ENCODE results near the gene FTSJ1.
A peak's percentile ranks its signal among the peaks of the same experiment; 100 is the strongest.
"Not testable (repeated sequence)": the region's sequence is repeated elsewhere in the genome, so short reads cannot be mapped to it uniquely, and the experiment has no call there.

Gene FTSJ1, protein sequence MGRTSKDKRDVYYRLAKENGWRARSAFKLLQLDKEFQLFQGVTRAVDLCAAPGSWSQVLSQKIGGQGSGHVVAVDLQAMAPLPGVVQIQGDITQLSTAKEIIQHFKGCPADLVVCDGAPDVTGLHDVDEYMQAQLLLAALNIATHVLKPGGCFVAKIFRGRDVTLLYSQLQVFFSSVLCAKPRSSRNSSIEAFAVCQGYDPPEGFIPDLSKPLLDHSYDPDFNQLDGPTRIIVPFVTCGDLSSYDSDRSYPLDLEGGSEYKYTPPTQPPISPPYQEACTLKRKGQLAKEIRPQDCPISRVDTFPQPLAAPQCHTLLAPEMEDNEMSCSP

DNA sequence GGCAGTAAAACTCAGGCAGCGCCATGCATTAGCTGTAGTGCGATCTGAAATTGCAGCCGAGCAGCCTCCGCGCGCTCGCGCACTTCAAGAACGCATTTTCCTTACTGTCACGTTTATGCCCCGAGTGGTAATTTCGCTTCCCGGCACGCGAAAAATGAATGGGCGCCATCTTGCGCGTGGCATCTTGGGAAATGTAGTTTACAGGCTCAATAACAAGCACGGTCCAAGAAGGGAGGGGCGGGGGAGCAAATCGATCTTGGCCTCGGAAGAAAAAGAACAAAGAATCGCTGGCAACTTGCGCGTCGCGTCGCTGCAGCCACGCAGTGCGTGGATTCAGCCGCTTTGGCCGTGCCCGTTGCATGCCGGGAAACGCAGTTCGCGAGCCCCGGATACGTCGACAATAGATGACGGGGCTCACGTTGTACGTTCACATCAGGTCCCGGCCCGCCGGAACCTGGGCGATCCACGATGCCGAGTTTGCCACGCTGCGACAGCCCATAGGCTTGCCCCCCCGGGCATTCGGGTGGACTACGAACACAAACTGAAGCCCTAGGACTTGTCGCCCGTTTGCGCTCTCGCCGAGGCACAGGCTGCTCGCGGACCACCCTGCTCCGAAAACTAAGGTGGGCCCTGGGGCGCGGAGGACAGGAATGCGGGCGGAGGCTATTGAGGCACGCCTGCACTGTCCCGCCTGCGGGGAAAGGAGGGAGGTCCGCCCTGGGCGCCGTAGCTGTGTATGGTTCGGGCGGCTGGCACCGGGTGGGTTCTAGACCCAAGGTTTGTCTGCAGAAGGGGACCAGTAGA lies at the start of gene FTSJ1:
Gene FTSJ1, plus strand, starts transcription at position 426 of the 804 bp plus-strand sequence. CDS start 1,849 bp downstream, outside the sequence.
- peak; percentile 88 for DNase-seq (ENCODE audit: low read depth)

DNA sequence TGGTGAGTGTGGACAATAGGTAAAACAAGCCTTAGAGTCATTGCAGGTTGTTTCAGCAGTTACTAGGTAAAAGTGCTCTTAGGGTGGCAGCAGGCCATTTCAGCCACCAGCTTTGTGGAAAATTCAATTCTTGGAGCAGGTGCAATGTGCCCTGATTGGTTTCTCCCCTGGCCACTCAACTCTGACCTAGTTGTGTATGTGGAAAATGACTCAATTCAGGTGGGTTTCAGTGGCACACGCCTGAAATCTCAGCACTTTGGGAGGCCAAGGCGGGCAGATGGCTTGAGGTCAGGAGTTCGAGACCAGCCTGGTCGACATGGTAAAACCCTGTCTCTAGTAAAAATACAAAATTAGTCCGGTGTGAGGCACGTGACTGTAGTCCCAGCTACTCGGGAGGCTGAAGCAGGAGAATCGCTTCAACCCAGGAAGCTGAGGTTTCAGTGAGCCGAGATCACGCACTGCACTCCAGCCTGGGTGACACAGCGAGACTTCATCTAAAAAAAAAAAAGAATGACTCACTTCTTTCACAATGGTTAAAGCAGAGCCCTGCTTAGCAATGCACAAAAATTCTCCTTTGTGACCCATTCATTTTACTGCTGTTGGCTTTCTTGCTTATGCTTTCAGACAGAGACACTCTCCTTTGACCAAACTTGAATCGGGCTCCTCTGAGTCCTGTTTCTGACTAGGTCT lies 48.8 kb upstream of the FTSJ1 start:
- not testable (repeated sequence) for DNase-seq (ENCODE audit: low read depth)

DNA sequence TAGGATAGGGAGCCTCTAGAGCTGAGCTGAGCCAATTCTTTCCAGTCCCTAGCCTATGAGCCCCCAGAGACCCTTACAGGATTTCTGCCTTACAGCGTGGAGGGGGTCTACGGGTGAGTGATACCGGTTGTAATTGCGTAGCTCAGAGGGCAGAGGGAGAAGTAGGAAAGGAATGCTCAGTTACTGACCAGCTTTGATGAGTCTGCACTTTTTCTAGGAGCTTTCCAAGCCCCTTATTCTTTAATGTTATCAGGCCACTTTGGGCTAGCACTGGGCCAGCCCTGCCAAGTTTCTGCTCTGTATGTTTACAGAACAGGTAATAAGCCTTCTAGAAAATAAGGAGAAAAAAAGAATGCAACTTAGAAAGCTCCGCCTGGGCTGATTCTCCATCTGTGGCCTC lies 46.4 kb upstream of the FTSJ1 start:
- DNase-seq (ENCODE audit: low read depth): not testable (repeated sequence)

DNA sequence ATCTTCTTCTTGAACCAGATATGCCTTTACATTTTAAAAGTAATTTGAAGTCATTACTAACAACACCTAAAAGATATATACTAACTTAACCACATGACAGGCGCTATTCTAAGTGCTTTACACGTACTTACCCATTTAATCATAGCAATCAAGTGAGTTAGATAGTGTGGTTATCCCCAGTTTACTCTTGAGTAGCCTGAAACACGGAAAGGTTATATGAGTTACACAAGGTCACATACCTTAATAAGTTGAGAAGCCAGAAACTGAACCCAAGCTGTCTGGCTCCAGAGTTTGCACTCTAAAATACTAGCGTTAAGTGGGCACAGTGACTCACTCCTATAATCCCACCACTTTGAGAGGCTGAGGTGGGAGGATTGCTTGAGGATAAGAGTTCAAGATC lies 45.8 kb upstream of the FTSJ1 start:
- not testable (repeated sequence) for DNase-seq (ENCODE audit: low read depth)

DNA sequence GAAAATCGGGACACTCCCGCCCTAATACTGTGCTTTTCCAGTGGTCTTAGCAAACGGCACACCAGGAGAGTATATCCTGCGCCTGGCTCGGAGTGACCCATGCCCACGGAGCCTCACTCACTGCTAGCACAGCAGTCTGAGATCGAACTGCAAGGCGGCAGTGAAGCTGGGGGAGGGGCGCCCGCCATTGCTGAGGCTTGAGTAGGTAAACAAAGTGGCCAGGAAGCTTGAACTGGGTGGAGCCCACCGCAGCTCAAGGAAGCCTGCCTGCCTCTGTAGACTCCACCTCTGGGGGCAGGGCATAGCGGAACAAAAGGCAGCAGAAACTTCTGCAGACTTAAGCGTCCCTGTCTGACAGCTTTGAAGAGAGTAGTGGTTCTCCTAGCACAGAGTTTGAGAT lies 42.3 kb upstream of the FTSJ1 start:
- not testable (repeated sequence) for DNase-seq (ENCODE audit: low read depth)

DNA sequence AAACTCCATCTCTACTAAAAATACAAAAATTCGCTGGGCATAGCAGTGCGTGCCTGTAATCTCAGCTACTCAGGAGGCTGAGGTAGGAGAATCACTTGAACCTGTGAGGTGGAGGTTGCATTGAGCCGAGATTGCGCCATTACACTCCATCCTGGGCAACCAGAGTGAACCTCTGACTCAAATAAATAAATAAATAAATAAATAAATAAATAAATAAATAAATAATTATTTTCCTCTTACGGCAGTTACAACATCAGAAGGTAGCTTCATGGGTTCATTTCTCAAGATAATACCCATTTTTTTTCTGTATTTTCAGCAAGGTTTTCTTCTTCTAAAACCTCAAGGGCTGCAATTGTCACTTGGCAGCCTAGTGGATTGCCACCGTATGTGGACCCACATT lies 28.8 kb upstream of the FTSJ1 start:
- DNase-seq (ENCODE audit: low read depth): not testable (repeated sequence)

DNA sequence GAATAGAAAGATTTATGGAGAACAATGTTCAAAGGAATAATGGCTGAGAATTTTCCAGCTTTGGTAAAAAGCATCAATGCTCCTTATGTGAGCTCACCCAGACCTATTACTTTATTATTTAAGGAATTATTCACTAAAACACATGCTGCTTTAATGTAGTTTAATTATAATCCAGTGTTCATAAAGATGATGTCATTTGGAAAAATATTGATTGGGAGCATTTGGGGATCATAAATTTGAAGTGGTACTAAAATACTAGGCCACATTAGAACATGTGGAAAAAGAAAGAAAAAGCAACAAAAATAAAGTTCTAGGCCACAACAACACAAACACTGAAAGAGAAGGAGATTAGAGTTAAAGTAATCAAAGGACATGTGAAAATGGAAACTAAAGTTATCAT lies 25.9 kb upstream of the FTSJ1 start:
- DNase-seq (ENCODE audit: low read depth): no peak

DNA sequence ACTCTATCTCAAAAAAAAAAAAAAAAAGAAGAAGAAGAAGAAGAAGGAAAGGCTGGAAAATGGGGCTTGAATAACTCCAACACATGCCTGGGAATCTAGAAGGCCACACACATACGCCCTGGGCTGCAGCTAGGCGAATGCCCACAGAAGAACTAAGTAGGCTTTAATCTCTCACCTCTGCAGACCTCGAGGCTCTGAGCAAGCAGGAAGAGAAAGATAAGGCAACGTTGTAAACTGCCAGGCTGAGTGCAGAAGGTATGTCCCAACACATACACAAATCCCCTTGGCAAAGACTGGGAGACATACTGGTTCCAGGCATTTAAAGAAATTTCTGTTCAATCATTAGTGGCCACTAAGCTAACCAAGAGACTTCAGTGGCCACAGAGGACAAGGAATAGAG lies 24.3 kb upstream of the FTSJ1 start:
- no peak for DNase-seq (ENCODE audit: low read depth)

DNA sequence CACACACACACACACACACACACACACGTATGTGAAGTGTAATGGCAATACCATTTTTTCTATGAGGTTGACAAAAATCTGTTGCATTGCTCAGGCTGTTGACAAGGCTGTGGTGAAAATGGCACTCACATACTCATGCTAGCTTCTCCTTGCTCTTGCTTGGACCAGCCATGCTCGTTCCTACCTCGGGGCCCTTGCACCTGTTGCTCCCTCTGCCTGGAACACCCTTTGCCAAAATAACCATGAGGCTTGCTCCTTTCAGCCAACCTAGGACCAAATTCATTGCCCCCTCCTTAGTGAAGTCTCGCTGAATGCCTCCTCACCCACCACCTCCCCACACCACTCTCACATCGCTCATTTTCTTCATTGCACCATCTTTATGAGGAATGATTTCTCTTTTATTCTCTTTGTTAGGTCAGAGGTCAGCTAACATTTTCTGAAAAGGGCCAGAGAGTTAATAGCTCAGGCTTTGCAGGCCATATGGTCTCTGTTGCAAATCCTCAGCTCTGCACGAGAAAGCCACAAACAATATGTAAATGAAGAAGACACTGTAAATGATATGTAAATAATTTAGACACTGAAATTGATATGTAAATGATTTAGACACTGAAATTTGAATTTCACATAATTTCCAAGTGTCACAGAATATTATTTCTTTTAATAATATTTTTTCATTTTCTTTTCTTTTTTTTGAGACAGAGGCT lies 19.2 kb upstream of the FTSJ1 start:
- DNase-seq (ENCODE audit: low read depth): no peak

DNA sequence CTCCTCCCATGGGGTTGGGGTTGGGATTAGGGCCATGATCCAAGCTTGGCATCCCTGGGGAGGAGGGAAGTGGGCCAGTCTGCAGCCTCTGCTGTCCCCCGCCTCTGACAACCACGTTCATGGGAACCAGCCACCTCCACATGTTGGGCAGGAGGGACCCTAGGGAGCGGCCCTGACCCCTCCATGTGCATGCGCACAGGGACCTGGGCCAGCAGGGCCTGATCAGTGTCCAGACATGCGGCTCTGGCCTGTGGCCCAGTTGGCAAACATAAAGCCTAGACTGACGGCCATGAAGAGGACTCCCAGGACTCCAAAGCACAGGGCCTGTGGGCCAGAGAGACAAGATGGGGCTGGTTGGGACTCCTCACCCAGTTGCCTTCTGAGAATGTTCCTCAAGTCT lies 17.3 kb upstream of the FTSJ1 start:
- no peak for DNase-seq (ENCODE audit: low read depth)

DNA sequence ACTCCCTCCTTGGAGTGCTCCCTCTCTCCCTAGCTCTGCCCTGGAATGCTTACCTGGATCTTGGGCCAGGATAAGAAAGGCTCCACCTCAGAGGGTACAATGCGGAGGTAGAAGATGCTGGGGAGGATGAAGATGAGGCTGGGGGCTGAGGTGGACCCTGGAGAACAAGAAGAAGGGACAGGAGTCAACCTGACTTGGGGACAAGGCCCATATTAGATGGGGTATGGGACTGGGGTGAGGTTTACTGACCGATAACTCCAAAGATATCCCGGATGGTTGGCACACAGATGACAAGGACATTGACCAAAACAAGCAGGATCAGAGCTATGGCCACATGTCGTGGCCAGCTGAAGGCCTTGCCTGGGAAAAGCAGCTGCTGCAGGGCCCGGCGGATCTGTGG lies 16.5 kb upstream of the FTSJ1 start:
- no peak for DNase-seq (ENCODE audit: low read depth)

DNA sequence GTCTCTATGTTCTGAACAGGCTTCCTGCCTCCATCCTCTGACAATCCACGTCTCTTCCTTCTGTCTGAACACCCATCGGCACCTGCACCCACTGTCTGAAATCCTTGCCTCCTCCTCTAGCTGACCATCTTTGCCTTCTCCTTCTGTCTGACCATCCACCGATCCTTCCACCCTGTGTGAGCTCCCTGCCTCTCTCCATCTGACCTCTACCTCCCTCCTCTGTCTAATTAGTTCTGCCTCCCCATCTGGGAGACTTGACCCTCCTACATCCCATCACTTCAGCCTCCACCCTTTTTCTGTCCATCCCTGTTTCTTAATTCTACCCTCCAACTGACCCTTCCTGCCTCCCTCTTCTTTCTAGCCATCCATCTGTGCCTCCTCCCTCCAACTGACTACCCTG lies 16.0 kb upstream of the FTSJ1 start:
- no peak for DNase-seq (ENCODE audit: low read depth)

DNA sequence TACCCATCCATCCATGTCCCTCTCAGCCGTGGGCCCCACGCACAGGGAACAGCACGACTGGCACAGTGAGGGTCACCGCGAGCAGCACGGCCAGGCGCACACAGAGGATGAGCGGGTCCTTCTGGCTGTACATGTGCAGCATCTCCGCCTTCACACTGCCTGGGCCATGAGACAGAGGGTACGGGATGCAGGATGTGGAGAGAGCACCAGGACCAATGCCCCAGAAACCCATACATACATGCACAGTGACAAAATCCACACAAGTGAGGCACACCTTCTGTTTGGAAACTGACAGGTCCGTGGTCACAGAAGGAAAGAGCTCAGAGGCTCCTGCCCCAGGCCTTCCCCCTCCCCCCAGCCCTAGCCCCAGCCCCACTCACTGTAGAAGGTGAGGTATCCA lies 15.4 kb upstream of the FTSJ1 start:
- DNase-seq (ENCODE audit: low read depth): no peak

DNA sequence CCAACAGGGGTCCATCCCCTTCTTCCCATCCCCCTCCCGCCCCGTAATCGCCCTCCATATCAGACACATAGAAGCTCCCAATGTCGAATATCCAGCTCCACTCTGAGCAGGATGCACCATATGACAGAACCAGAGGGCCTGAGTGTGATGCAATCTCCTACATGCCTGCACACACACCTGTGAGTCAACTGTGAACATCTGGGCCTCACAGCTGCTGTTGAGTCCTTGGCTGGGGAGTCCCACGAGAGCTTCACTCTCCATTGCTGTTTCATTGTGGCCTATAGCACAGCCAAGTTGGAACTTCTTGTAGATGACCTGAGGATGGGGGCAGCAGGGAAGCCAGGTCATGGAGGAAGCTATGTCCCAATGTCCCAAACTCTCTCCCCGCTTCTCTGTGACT lies 14.2 kb upstream of the FTSJ1 start:
- no peak for DNase-seq (ENCODE audit: low read depth)

DNA sequence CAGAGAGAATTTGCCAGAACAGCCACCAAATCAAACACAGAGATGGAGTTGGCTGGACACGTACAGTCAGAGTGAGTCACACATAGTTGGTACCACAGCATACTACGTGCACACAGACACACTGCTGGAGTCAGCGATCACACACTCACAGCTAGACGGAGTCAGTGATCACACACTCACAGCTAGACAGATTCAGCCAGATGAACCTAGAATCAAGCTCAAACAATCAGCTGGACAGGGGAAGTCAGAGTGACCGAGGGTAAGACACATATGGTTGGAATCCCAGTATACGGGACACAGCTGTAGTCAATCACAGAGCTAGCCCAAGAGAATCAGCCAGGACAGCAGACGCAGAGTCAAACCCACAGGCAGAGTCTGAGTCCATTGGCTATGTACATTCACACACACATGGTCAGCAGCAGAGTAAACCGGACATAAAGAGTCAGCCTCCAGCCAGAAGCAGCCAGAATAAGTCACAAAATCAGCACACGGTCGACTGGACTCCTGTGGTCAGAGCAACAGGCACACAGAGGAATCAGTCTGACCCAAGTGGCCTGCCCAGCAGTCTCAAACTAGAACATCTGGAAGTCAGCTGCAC lies 10.6 kb upstream of the FTSJ1 start:
- DNase-seq (ENCODE audit: low read depth): peak; percentile 75

DNA sequence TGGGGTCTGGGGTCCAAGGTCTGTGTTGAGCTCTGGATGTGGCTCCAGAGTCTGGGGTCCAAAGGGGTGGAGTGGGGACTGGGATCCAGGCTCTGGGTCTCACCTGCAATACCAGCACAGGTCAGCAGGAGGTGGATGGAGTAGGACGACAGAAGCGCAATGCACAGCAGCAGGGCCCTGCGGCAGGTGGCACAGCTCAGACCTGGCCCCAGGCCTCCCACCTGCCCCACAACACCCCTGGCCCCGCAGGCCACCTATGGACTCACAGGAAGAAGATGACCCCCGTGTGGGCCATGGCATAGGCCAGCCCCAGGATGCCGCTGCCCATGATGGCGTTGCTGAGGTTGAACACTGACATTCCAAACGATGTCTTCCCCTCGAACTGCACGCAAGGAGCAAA lies 9.3 kb upstream of the FTSJ1 start:
- no peak for DNase-seq (ENCODE audit: low read depth)

DNA sequence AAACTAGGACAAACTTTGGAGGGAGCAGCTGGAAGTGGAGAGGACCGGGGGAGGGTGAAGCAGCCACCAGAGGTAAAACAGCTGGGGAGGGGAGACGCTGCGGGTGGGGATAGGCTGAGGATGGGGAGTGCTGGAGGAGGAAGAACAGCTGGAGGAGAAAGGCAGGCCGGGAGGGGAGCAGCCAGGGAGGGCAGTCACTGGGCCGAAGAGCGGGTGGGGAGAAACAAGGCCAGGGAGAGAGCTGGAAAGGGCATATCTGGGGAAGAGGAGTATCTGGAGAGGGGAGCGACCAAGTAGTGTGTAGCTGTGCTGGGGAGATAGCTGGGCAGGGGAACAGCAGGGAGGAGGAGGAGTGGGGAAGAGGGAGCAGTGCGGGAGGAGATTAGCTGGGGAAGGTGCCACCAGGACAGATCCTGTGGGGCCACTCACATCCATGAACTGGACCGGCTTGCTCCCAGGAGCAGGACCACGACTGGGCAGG lies 8.7 kb upstream of the FTSJ1 start:
- DNase-seq (ENCODE audit: low read depth): no peak

DNA sequence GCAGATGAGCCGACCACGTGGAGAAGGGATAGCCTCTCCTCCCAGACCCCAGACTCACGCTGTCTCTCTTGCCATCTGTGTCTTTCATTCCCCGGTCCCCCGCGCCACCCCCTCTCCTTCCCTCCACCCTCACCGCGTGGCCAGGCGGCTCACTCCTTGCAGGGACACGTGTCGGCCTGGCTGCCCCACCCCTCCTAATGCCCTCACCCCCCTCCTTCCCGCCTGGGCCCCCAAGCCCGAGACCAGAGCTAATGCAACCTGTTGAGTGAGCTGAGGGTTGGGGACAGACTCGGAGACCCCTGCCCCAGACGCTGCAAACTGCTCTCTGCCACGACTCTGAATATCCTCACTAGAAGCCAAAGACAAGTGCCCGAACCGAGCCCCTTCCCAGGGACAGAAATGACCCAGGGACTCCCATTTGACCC lies 7.7 kb upstream of the FTSJ1 start:
- DNase-seq (ENCODE audit: low read depth): no peak

DNA sequence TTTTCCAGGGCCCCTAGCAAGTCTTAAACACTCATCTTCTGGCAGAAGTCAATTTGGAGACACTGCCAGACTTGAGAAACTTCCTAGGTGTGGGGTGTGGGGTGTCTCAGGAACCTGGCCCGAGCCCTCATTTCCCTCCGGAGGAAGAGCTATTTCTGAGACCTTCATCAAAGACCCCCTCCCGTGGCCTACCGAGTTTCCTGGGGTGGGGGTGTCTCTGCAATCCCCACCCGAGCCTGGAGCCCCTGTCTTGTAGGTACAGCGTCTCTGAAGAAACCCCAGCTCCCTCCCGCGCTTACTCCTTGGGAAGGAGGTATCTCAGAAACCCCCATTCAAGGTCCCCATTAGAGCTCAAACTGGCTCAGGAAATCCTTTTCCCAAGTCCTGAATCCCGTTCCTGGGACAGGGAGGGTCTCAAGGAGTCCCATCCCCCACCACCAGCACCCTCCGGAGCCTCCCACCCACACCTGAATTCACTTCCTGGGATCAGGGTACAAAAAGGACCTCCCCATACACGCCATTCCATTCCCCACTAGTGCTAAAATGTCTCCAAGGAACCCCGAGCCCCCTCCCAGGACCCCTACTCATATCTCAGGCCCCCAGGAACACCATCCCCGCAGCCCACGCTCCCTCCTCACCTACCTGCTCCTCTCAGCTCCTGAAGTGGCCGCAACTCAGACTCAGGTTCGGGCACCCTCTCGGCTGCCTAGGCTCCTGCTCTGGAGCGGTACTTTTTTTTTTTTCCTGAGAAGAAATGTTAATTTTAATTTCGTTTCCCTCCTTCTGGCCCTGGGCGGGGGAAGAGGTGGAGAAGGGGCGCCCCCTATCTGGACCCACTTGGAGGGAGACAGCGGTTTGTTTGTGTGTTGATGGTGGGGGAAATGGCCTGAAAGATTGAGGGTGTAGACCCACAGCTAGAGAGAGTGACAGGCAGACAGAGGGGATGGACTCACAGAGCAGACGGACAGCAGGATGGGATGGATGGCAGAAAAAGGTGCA lies 7.0 kb upstream of the FTSJ1 start:
- no peak for DNase-seq (ENCODE audit: low read depth)

DNA sequence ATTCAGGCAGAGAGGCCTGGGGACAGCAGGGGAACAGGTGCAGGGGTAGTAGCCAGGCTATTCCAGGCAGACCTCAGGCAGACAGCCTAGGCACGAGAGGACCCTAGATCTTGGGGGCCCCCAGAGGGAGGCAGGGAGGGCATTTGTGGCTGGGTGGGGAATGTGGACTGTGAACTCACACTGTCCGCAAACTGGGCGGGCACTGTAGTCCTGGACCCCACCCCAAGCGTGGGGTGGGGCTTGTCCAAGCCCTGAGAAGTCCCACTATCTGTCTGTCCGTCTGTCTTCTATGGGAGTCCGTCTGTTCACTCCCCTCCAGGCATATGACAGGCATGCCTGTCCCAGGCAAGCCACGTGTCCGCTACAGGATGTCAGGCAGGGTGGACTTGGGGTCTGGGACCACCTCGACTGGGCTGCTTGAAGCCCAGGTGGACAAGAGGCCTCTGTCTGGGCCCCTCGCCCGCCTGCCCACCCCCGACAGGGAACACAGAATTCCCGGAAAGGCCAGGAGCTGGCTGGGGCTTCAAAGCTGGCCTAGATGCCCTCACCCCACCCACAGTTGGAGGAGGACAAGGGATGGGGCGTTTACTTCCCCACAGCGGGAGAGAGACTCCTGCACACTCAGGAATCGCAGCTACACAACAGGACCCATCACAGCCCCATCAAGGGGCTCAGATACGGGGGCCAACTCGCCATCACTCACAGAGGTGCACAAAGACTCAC lies 5.7 kb upstream of the FTSJ1 start, which contains the start of gene SLC38A5:
Gene SLC38A5, minus strand, starts transcription at position 151 of the 723 bp plus-strand sequence. CDS start 2,336 bp downstream, outside the sequence.
- no peak for DNase-seq (ENCODE audit: low read depth)

All from stromal cell of bone marrow (primary cell).